Measurements from ENCODE around the gene LAMB1.

LAMB1 gene

DNA sequence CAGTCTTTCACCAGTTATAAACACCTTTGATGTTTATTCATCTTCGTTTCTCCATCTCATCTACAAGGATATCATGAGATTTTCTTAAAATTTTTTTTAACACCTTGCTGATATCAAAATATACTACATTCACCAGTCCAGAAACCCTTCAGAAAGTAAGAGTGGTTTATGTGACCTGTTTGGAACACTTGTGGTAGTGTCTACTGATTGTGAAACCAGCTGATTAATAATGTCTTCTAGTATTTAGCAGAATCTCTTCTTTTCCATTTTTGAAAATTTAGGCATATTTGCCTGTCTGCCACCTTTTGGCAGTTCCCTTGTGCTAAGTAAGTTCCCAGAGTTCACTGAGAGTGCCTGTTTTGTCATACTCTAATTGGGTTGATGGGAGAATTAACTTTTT is 93.5 kb downstream of the LAMB1 start:
- Histone ChIP-seq H3K14ac (ENCODE audit: low read length in 2 of 2) (no peak overlapping the region), H2AK5ac (ENCODE audit: low read length, severe bottlenecking) (no peak overlapping the region), H2AFZ (ENCODE audit: low read depth, low read length) (no peak overlapping the region), H3K23ac (ENCODE audit: low read length in 2 of 2) (no peak overlapping the region), H4K91ac (ENCODE audit: low read length) (no peak overlapping the region), H3K4me2 (ENCODE audit: low read length, poor library complexity, severe bottlenecking) (no peak overlapping the region), H3K4me3 (ENCODE audit: insufficient read depth in 1 of 2, low read depth in 1 of 2, low read length in 2 of 2) (no peak overlapping the region), H3K9me3 (ENCODE audit: control insufficient read depth, low read length) (no peaks in the 10 kb centered on the region), H3K4me1 (ENCODE audit: control insufficient read depth, insufficient read depth, low read depth, low read length) (no peaks in the 10 kb centered on the region), H3K4ac (ENCODE audit: low read depth in 1 of 2, low read length in 2 of 2) (no peak overlapping the region), H2BK15ac (ENCODE audit: low read depth, poor library complexity, severe bottlenecking) (no peak overlapping the region), H3K27me3 (ENCODE audit: control insufficient read depth in 1 of 2, insufficient read depth in 1 of 2, low read length in 2 of 2) (no peaks in the 10 kb centered on the region), H2BK12ac (ENCODE audit: low read length in 2 of 2) (no peak overlapping the region), H2BK5ac (ENCODE audit: low read depth, low read length, poor library complexity, severe bottlenecking) (no peak overlapping the region), H3K9ac (ENCODE audit: low read length) (no peak overlapping the region), H3K27ac (ENCODE audit: low read length, poor library complexity, severe bottlenecking) (no peak overlapping the region), H3K36me3 (ENCODE audit: control insufficient read depth in 1 of 2, insufficient read depth in 2 of 2, low read depth in 1 of 2, low read length in 2 of 2) (peaks cover 7 to 80% of the 10 kb centered on the region in 2 experiments), H2BK120ac (ENCODE audit: low read depth, low read length) (no peak overlapping the region), H3K79me1 (replicated peaks; ENCODE audit: low read length, poor library complexity, severe bottlenecking) (peaks cover 5% of the 10 kb centered on the region), H4K8ac (ENCODE audit: low read length) (no peak overlapping the region), H3K18ac (ENCODE audit: low read depth in 1 of 2, low read length in 2 of 2) (no peak overlapping the region)
- 78% methylated on average over 1 of the region's 1 CpG for WGBS
- DNase-seq: no peak

DNA sequence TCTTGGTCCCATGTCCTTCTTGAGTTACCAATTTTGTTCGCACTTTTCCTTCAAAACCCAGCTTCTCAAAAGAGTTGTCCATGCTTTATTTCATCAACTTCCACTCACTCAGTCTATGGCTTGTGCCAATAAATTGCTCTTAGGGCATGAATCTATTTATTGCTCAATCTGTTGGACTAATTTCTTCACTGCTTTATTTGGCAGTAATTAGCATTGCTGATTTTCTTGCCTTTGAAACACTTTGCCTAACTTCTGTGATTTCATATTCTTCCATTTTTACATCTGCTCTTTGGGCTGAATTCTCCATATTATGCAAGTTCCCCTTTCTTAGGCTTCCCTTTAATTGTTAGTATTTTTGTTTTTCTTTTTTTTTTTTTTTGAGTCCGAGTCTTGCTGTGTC is 95.2 kb downstream of the LAMB1 start:
- no peak overlapping the region for H3K4me2 ChIP-seq (ENCODE audit: low read length, poor library complexity, severe bottlenecking)
- DNase-seq: no peak
- peaks cover 8% of the 10 kb centered on the region for H3K79me1 ChIP-seq (replicated peaks; ENCODE audit: low read length, poor library complexity, severe bottlenecking)
- H3K14ac ChIP-seq (ENCODE audit: low read length in 2 of 2): no peak overlapping the region
- no peak overlapping the region for H2AK5ac ChIP-seq (ENCODE audit: low read length, severe bottlenecking)
- no peak overlapping the region for H3K4ac ChIP-seq (ENCODE audit: low read depth in 1 of 2, low read length in 2 of 2)
- H2BK12ac ChIP-seq (ENCODE audit: low read length in 2 of 2): no peak overlapping the region
- no peak overlapping the region for H2BK5ac ChIP-seq (ENCODE audit: low read depth, low read length, poor library complexity, severe bottlenecking)
- H3K36me3 ChIP-seq (ENCODE audit: control insufficient read depth in 1 of 2, insufficient read depth in 2 of 2, low read depth in 1 of 2, low read length in 2 of 2): peaks cover 10 to 97% of the 10 kb centered on the region in 2 experiments
- no peak overlapping the region for H4K8ac ChIP-seq (ENCODE audit: low read length)
- H2AFZ ChIP-seq (ENCODE audit: low read depth, low read length): no peak overlapping the region
- no peak overlapping the region for H3K23ac ChIP-seq (ENCODE audit: low read length in 2 of 2)
- no peaks in the 10 kb centered on the region for H3K9me3 ChIP-seq (ENCODE audit: control insufficient read depth, low read length)
- no peak overlapping the region for H3K18ac ChIP-seq (ENCODE audit: low read depth in 1 of 2, low read length in 2 of 2)
- WGBS: 100% methylated on average over 2 of the region's 2 CpGs
- H2BK15ac ChIP-seq (ENCODE audit: low read depth, poor library complexity, severe bottlenecking): no peak overlapping the region
- H3K4me3 ChIP-seq (ENCODE audit: insufficient read depth in 1 of 2, low read depth in 1 of 2, low read length in 2 of 2): no peak overlapping the region
- H3K9ac ChIP-seq (ENCODE audit: low read length): no peak overlapping the region
- H2BK120ac ChIP-seq (ENCODE audit: low read depth, low read length): no peak overlapping the region
- no peak overlapping the region for H3K27ac ChIP-seq (ENCODE audit: low read length, poor library complexity, severe bottlenecking)
- H4K91ac ChIP-seq (ENCODE audit: low read length): no peak overlapping the region
- H3K27me3 ChIP-seq (ENCODE audit: control insufficient read depth in 1 of 2, insufficient read depth in 1 of 2, low read length in 2 of 2): no peaks in the 10 kb centered on the region
- no peaks in the 10 kb centered on the region for H3K4me1 ChIP-seq (ENCODE audit: control insufficient read depth, insufficient read depth, low read depth, low read length)

DNA sequence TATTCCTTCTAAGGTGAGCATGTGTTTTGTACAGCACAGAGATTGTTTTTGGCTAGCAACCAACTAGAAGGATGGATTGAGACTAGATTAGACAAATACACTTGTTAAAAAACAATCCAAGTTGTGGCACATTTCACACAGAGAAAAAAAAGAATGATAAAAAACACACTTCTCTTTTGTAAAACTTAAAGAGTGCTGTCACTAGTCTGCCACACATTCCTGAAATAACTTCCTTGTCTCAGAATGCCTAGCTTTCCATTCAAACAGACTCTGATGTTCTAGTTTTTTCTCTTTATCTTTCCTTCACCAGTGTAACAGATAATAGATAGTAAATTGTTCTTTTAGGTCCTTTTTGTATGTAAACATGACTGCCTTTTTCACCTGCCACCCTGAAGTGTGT is 100.6 kb downstream of the LAMB1 start:
- Histone ChIP-seq H2AFZ (ENCODE audit: low read depth, low read length) (no peak overlapping the region), H3K4me3 (ENCODE audit: insufficient read depth in 1 of 2, low read depth in 1 of 2, low read length in 2 of 2) (no peak overlapping the region), H3K18ac (ENCODE audit: low read depth in 1 of 2, low read length in 2 of 2) (no peak overlapping the region), H2BK15ac (ENCODE audit: low read depth, poor library complexity, severe bottlenecking) (no peak overlapping the region), H3K79me1 (replicated peaks; ENCODE audit: low read length, poor library complexity, severe bottlenecking) (peaks cover 9% of the 10 kb centered on the region), H3K9ac (ENCODE audit: low read length) (no peak overlapping the region), H2BK12ac (ENCODE audit: low read length in 2 of 2) (no peak overlapping the region), H3K14ac (ENCODE audit: low read length in 2 of 2) (no peak overlapping the region), H4K91ac (ENCODE audit: low read length) (no peak overlapping the region), H3K4me2 (ENCODE audit: low read length, poor library complexity, severe bottlenecking) (no peak overlapping the region), H2BK120ac (ENCODE audit: low read depth, low read length) (no peak overlapping the region), H3K4ac (ENCODE audit: low read depth in 1 of 2, low read length in 2 of 2) (no peak overlapping the region), H3K27ac (ENCODE audit: low read length, poor library complexity, severe bottlenecking) (peak overlapping the region; percentile 41), H3K27me3 (ENCODE audit: control insufficient read depth in 1 of 2, insufficient read depth in 1 of 2, low read length in 2 of 2) (no peaks in the 10 kb centered on the region), H3K36me3 (ENCODE audit: control insufficient read depth in 1 of 2, insufficient read depth in 2 of 2, low read depth in 1 of 2, low read length in 2 of 2) (peaks cover 8 to 74% of the 10 kb centered on the region in 2 experiments), H3K4me1 (ENCODE audit: control insufficient read depth, insufficient read depth, low read depth, low read length) (no peaks in the 10 kb centered on the region), H3K9me3 (ENCODE audit: control insufficient read depth, low read length) (no peaks in the 10 kb centered on the region), H2BK5ac (ENCODE audit: low read depth, low read length, poor library complexity, severe bottlenecking) (no peak overlapping the region), H2AK5ac (ENCODE audit: low read length, severe bottlenecking) (no peak overlapping the region), H4K8ac (ENCODE audit: low read length) (no peak overlapping the region), H3K23ac (ENCODE audit: low read length in 2 of 2) (no peak overlapping the region)
- DNase-seq: peak; percentile 21

DNA sequence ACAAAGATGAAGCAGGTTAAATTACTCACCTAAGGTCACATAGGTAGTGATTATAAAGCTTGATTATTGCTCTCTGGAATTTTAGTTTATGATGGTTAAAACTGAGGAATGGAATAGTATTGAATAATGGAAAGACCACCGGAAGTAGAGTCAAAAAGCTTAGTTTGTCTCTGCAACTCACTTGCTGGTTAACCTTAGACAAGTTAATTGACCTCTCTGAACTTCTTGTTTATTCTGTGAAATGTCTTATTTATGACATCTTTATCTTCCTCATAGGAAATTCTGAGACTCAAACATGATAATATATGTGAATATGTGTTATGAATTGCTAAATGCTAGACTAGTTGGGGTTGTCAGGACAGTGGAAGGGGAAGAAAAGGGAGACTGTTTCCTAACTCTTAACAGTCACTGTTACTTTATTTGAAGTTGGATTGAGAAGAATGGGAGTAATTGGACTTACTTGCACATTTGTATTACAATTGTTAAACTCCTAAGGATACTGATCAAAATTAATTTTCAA is 102.4 kb downstream of the LAMB1 start:
- Histone ChIP-seq H3K27ac (ENCODE audit: low read length, poor library complexity, severe bottlenecking) (no peak overlapping the region), H3K4ac (ENCODE audit: low read depth in 1 of 2, low read length in 2 of 2) (no peak overlapping the region), H3K9ac (ENCODE audit: low read length) (no peak overlapping the region), H4K91ac (ENCODE audit: low read length) (no peak overlapping the region), H3K27me3 (ENCODE audit: control insufficient read depth in 1 of 2, insufficient read depth in 1 of 2, low read length in 2 of 2) (no peaks in the 10 kb centered on the region), H2BK120ac (ENCODE audit: low read depth, low read length) (no peak overlapping the region), H4K8ac (ENCODE audit: low read length) (no peak overlapping the region), H3K79me1 (replicated peaks; ENCODE audit: low read length, poor library complexity, severe bottlenecking) (peaks cover 5% of the 10 kb centered on the region), H3K4me1 (ENCODE audit: control insufficient read depth, insufficient read depth, low read depth, low read length) (no peaks in the 10 kb centered on the region), H2AFZ (ENCODE audit: low read depth, low read length) (no peak overlapping the region), H2BK5ac (ENCODE audit: low read depth, low read length, poor library complexity, severe bottlenecking) (no peak overlapping the region), H3K14ac (ENCODE audit: low read length in 2 of 2) (no peak overlapping the region), H2BK15ac (ENCODE audit: low read depth, poor library complexity, severe bottlenecking) (no peak overlapping the region), H3K23ac (ENCODE audit: low read length in 2 of 2) (no peak overlapping the region), H3K36me3 (ENCODE audit: control insufficient read depth in 1 of 2, insufficient read depth in 2 of 2, low read depth in 1 of 2, low read length in 2 of 2) (peaks cover 8 to 68% of the 10 kb centered on the region in 2 experiments), H3K18ac (ENCODE audit: low read depth in 1 of 2, low read length in 2 of 2) (no peak overlapping the region), H3K9me3 (ENCODE audit: control insufficient read depth, low read length) (no peaks in the 10 kb centered on the region), H3K4me2 (ENCODE audit: low read length, poor library complexity, severe bottlenecking) (no peak overlapping the region), H2BK12ac (ENCODE audit: low read length in 2 of 2) (no peak overlapping the region), H3K4me3 (ENCODE audit: insufficient read depth in 1 of 2, low read depth in 1 of 2, low read length in 2 of 2) (no peak overlapping the region), H2AK5ac (ENCODE audit: low read length, severe bottlenecking) (no peak overlapping the region)
- WGBS: 100% methylated on average over 1 of the region's 1 CpG
- no peak for DNase-seq
